HepG2 (cell line): ENCODE data around the gene SLC26A5. TPM values are rescaled to one million over a fixed set of nuclear protein-coding genes. Genes with fewer than 3 reads are reported as not detected.

ENCODE experiments used
- ARHGAP35 ChIP-seq: sonication (generic); formaldehyde crosslinking; IDR thresholded peaks from 2 replicates; pipeline ENCODE4 v1.9.0; 2022; ENCODE audit warnings: mild to moderate bottlenecking, inconsistent platforms, moderate library complexity, missing genetic modification reagents, borderline replicate concordance
- BRD4 ChIP-seq: sonication (generic); formaldehyde crosslinking; IDR thresholded peaks from 2 replicates; pipeline ENCODE4 v1.4.0; 2020; ENCODE audit warnings: missing genetic modification reagents
- CERS6 ChIP-seq: sonication (generic); formaldehyde crosslinking; IDR thresholded peaks from 2 replicates; pipeline ENCODE4 v1.5.0; 2020; ENCODE audit warnings: missing genetic modification reagents
- CREB1 ChIP-seq, 2 experiments: fragments of 450-650 bp in 1 of 2; IDR thresholded peaks; 2 replicates each; pipeline ENCODE4 v1.6.1; 2016 to 2017; ENCODE audit warnings: control low read depth in 1 of 2, mild to moderate bottlenecking in 1 of 2, missing compliant biosample characterization in 1 of 2, missing genetic modification characterization in 1 of 2
- DDIT3 ChIP-seq: sonication (generic); formaldehyde crosslinking; IDR thresholded peaks from 2 replicates; pipeline ENCODE4 v1.4.0; 2020; ENCODE audit warnings: mild to moderate bottlenecking, missing genetic modification reagents
- EHMT2 ChIP-seq: fragments of 200-600 bp; sonication (generic); IDR thresholded peaks from 2 replicates; pipeline ENCODE4 v1.7.0; 2017; ENCODE audit warnings: antibody characterized with exemption, low read depth, low read length, borderline replicate concordance
- EZH2 ChIP-seq: conservative IDR thresholded peaks from 2 replicates; pipeline ENCODE4 v1.6.1; 2012; ENCODE audit warnings: mild to moderate bottlenecking, low read depth, low read length, moderate library complexity
- HMGA1 ChIP-seq: sonication (generic); formaldehyde crosslinking; conservative IDR thresholded peaks from 2 replicates; pipeline ENCODE4 v1.4.0; 2020; ENCODE audit warnings: missing genetic modification reagents
- JUNB ChIP-seq: sonication (generic); formaldehyde crosslinking; IDR thresholded peaks from 2 replicates; pipeline ENCODE4 v1.8.0; 2022; ENCODE audit warnings: missing genetic modification reagents, mild to moderate bottlenecking, borderline replicate concordance
- MBNL3 ChIP-seq: fragments of 250-450 bp; sonication (Bioruptor Pico); conservative IDR thresholded peaks from 2 replicates; pipeline ENCODE4 v1.8.0; 2022; ENCODE audit warnings: mild to moderate bottlenecking, inconsistent platforms
- MED13 ChIP-seq: sonication (generic); formaldehyde crosslinking; IDR thresholded peaks from 2 replicates; pipeline ENCODE4 v1.5.0; 2020; ENCODE audit warnings: missing genetic modification reagents
- MEF2D ChIP-seq: sonication (generic); formaldehyde crosslinking; IDR thresholded peaks from 2 replicates; pipeline ENCODE4 v1.5.1; 2020; ENCODE audit warnings: mild to moderate bottlenecking, missing genetic modification reagents
- PRPF4 ChIP-seq: fragments of 200-400 bp; formaldehyde crosslinking; IDR thresholded peaks from 2 replicates; pipeline ENCODE4 v1.6.1; 2016; ENCODE audit warnings: low read length, low read depth; ENCODE audit not compliant: poor library complexity, severe bottlenecking
- SIN3A ChIP-seq: IDR thresholded peaks from 2 replicates; pipeline ENCODE4 v1.6.1; 2011; ENCODE audit warnings: low read depth, mild to moderate bottlenecking, control low read depth, low read length, borderline replicate concordance
- TFAP4 ChIP-seq: sonication (generic); IDR thresholded peaks from 2 replicates; pipeline ENCODE4 v1.6.1; 2016; ENCODE audit warnings: low read depth, borderline replicate concordance
- ZMAT3 ChIP-seq: sonication (generic); formaldehyde crosslinking; conservative IDR thresholded peaks from 2 replicates; pipeline ENCODE4 v1.7.0; 2021; ENCODE audit warnings: missing genetic modification reagents
- ZNF121 ChIP-seq: sonication (generic); formaldehyde crosslinking; IDR thresholded peaks from 2 replicates; pipeline ENCODE4 v1.5.0; 2020; ENCODE audit warnings: mild to moderate bottlenecking, missing genetic modification reagents
- ZNF138 ChIP-seq: sonication (generic); formaldehyde crosslinking; IDR thresholded peaks from 2 replicates; pipeline ENCODE4 v1.5.0; 2020; ENCODE audit warnings: mild to moderate bottlenecking, low read depth, missing genetic modification reagents
- ZNF235 ChIP-seq: sonication (generic); formaldehyde crosslinking; IDR thresholded peaks from 2 replicates; pipeline ENCODE4 v1.8.1; 2023; ENCODE audit warnings: mild to moderate bottlenecking, missing genetic modification reagents, borderline replicate concordance
- ZNF253 ChIP-seq: sonication (generic); formaldehyde crosslinking; IDR thresholded peaks from 2 replicates; pipeline ENCODE4 v1.8.0; 2022; ENCODE audit warnings: mild to moderate bottlenecking, missing genetic modification reagents, borderline replicate concordance
- ZNF335 ChIP-seq: sonication (generic); formaldehyde crosslinking; IDR thresholded peaks from 2 replicates; pipeline ENCODE4 v1.4.0; 2020; ENCODE audit warnings: missing genetic modification reagents
- ZNF382 ChIP-seq: sonication (generic); formaldehyde crosslinking; IDR thresholded peaks from 2 replicates; pipeline ENCODE4 v1.5.0; 2020; ENCODE audit warnings: missing genetic modification reagents, mild to moderate bottlenecking, borderline replicate concordance
- ZNF484 ChIP-seq: sonication (generic); formaldehyde crosslinking; IDR thresholded peaks from 2 replicates; pipeline ENCODE4 v1.5.1; 2020; ENCODE audit warnings: mild to moderate bottlenecking, low read depth, missing genetic modification reagents, borderline replicate concordance
- ZNF75D ChIP-seq: sonication (generic); formaldehyde crosslinking; IDR thresholded peaks from 2 replicates; pipeline ENCODE4 v1.8.1; 2023; ENCODE audit warnings: missing genetic modification reagents, mild to moderate bottlenecking, borderline replicate concordance
- ZSCAN9 ChIP-seq: IDR thresholded peaks from 2 replicates; pipeline ENCODE4 v1.6.1; 2016; ENCODE audit warnings: borderline replicate concordance
- polyA plus RNA-seq, 8 experiments: library from polyadenylated mRNA; depleted of rRNA in 3 of 8; stranded (reverse) in 7 of 8; unstranded in 1 of 8; fragments of >200 nt; fragmentation: Illumina TruSeq in 4 of 8; extraction: Trizol in 4 of 8; gene quantifications; 2 replicates each; pipeline versions ENCODE4 v1.2.1 to v1.2.3, GENCODE V29; 2011 to 2016; ENCODE audit warnings: low read depth in 4 of 8, missing spikeins in 1 of 8, mixed read lengths in 1 of 8; ENCODE audit not compliant: insufficient read depth in 1 of 8
- total RNA-seq, 5 experiments: library from RNA; depleted of rRNA; stranded (reverse); fragments of >200 nt; fragmentation: Illumina TruSeq; extraction: Trizol; gene quantifications; 2 replicates each; pipeline ENCODE4 v1.2.3, GENCODE V29; 2016; ENCODE audit warnings: low read depth in 1 of 5
- TF ChIP-seq, protein P1 (sequence below): sonication (generic); formaldehyde crosslinking; IDR thresholded peaks from 2 replicates; pipeline ENCODE4 v1.4.0; 2020; ENCODE audit warnings: missing genetic modification reagents

The SLC26A5 gene
- total and polyA plus RNA-seq, 2 of the 13 experiments (the other 11 are each of a cell fraction or from before 2014, with no cell fraction given), result 0.08 to 0.11 TPM

GRCh38 chr7:103388469-103389140 is 57.4 kb downstream of the SLC26A5 start (continued):
- TF ChIP-seq MEF2D (CRISPR knock-in tag) (no peak), ZNF121 (CRISPR knock-in tag) (no peak), ZSCAN9 (peak; percentile 37; the same call in 1 of the 2 replicates), BRD4 (CRISPR knock-in tag) (no peak), ZNF253 (CRISPR knock-in tag) (no peak), EHMT2 (peak; percentile 78; the same call in 1 of the 2 replicates), CREB1 (IDR thresholded peaks at IDR 0.05) (0 out of 2 replicates have a peak, but pooled peaks have one; percentile 17), CREB1 (CRISPR knock-in tag; IDR thresholded peaks at IDR 0.05) (peak; percentile 27; the same call in 1 of the 2 replicates), TFAP4 (no peak), EZH2 (no peak), HMGA1 (no peak), SIN3A (no peak), ZNF335 (CRISPR knock-in tag) (no peak), ZNF235 (CRISPR knock-in tag) (no peak), ZNF138 (CRISPR knock-in tag) (0 out of 2 replicates have a peak, but pooled peaks have one; percentile 79), MBNL3 (no peak), MED13 (no peak), ZNF75D (CRISPR knock-in tag) (no peak), ARHGAP35 (CRISPR knock-in tag) (no peak), JUNB (no peak), PRPF4 (no peak), CERS6 (CRISPR knock-in tag) (no peak), DDIT3 (CRISPR knock-in tag) (no peak), ZNF484 (no peak), ZNF382 (no peak), ZMAT3 (CRISPR knock-in tag) (peak; percentile 73; the same call in 1 of the 2 replicates)
- TF ChIP-seq, protein P1, sequence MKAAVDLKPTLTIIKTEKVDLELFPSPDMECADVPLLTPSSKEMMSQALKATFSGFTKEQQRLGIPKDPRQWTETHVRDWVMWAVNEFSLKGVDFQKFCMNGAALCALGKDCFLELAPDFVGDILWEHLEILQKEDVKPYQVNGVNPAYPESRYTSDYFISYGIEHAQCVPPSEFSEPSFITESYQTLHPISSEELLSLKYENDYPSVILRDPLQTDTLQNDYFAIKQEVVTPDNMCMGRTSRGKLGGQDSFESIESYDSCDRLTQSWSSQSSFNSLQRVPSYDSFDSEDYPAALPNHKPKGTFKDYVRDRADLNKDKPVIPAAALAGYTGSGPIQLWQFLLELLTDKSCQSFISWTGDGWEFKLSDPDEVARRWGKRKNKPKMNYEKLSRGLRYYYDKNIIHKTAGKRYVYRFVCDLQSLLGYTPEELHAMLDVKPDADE, result no peak
